Amniotic stem cell (primary cell): ENCODE data around the gene AKAP1.

Source experiments
- DNase-seq: peaks from one replicate; lab custom pipeline; 2025; lab: John Stamatoyannopoulos, UW

The AKAP1 gene

DNA sequence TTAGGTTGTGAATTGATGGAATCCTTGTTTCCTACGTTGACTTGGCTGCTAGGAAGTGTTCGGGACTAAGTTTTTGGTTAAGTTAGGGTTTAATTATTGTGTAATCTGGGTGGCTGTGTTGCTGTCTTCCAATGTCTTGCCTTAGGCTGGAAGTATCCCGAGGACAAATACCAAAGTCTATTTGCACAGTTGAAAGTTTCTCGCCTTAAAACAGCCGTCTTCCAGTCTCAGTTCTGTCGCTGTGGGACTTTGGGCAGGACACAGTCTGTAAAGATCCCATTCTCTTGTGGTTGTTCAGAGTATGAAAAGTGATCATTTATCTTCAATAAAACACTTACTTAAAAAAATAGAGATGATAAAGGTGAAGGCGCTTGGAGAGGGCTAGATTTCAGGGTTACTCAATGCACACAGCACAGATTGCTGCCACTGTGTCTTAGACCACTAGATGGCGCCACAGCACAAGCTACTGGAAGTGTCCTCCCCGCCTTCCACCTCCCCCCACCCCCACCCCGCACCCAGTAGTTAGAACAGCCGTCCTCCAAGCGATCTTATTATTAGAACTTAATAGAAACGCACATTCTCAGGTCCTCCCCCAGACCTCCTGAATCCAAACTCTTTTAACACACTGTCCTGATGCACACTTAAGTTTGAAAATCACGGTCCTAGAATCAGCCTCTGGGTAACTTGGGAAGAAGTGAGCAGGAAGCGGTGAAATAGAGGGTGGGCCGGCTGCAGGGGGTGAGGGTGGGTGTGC is 45.8 kb downstream of the AKAP1 start:
- peak; percentile 62 for DNase-seq

DNA sequence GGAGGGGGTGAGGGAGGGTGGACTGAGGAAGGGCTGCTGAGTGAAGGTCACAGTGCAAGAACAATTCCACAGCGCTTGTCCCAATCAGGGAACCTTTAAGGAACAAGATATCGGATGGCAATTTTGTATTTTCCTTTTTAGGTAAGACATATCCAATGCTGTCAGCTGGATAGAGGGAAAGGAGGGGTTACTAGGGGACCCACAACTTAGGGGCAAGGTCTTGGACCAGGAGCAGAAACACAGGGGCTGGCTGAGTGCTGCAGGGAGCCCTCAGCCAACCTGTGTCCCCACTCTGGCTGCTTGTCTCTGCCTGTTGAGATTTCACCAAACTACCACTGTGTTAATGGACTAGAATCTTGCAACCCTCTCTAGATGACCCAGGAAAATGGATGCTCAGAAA is 47.6 kb downstream of the AKAP1 start:
- no peak for DNase-seq

DNA sequence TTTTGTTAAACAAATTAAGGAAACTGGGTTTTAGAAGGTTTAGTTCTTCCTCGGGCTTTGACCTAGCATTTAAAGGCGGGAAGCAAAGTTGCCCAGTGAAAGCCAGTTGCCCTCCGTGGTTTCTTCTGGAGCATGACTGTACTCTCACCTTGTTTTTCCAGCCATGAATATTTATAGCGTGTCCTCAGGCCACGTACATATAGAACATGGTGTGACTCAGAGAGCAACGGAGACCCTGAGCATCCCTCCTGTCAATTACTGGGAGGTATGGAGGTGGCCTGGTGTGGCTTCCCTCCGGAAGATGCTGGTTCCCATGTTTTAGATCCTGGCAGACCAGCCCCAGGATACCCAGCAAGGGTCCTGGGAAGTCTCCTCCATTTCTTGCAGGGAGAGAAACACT is 48.4 kb downstream of the AKAP1 start:
- DNase-seq: no peak

DNA sequence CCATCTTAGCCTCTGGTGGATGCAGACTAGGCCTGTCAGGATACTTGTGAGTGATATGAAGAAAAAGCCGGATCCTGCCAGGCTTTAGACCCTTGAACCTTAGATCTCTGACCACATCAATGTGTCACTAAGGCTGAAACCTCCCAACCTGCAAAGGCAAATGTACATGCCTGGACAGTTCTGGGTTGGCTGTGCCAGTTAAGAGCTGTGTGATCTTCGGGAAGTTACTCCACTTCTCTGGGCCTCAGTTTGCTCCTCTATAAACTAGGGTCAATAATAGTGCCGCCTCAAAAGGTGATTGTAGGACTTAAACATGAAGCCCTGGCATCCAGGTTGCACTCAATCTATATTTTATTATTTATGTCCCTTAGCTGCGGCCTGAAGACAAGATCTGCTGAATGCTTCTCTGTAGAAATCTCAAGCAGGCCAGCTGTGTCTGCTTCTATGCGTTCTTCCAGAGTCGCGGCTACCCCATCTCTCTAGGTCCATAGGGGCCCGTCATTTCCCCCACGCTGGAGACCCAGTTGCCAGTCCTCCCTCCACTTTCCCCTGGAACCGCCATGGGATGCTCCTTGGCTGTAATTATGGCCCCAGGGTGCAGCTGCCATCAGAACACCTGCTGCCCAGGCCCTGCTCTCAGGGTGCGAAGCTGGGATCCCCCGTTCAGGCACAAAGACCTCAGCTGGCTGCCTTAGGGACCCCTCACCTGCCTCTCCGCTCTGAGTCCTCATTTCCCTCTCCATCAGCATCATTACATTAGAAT is 50.2 kb downstream of the AKAP1 start:
- DNase-seq: no peak

DNA sequence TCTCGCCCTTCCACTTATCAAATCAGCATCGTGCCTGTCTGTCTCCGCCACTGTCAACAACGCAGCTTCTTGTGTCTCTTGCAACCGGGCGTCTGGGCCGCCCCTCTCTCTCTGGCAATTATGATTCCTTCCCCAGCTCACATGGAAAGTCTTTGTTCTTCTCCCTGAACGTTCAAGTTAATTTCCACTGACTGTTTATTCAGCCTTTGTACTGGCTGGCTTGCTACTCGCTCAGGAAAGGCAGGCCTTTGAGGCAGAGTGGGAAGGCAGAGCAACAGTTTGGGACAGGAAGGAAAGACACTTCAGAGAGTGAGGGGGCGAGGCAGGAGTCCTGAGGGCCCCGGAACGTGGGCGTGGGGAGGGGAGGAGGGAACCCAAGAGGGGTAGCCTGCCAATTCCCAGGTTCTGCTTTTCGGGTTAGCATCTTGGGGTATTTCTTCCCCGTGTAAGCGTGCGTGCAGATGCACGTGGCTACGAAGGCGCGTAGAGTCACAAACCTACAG is 50.8 kb downstream of the AKAP1 start:
- no peak for DNase-seq

DNA sequence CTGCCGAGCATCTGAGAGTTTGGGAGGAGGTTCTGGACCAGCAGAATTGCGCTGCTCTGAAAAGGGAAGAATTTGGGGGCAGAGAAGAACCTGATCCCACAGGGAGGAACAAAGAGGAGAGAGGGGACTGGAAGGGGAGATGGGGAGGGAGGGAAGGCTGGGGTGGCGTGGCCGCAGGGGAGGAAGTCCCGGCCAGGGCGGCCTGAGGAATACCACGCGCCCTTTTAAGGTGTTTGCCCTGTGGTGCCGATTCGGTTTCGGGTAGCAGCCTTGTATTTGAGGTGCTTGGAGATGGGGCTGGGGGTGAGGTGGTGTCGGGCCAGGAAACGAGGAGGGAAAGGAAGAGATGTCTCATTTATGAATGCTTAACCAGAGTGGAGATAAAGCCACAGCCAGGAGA is 51.3 kb downstream of the AKAP1 start:
- no peak for DNase-seq

DNA sequence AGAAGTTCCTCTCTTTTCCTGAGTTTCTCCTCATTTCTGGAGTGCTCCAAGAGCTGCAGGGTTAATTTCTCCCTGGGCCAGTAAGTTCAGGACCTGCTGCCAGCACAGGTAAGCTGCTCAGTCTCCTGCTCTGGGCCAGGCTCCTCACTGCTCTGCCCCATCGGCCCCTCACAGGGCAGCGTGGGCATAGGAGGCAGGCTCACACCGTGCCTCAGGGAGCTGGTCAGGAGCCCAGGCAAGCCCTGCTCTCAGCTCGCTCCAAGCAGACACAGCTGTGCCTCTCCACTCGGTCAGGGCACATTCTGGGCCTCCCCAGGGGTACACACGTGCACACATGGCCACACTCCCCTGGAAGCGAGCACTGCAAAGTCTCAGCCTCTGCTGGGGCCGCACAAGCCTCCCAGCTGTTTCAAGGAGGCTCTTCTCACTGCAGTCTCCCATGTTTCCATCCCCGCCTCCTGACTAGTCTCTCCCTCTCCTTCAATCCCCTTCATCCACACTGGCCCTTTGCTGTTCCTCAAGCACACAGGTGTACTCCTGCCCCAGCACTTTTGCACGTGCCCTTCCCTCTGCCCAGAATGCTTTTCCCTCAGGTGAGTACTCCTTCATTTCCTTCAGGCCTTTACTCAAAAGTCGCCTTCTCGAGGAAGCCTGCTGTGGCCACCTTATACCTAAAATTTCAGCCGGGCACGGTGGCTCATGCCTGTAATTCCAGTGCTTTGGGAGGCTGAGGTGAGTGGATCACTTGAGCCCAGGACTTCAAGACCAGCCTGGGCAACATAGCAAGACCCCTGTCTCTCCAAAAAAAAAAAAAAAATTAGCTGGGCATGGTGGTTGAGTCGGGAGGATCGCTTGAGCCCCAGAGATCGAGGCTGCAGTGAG is 53.2 kb downstream of the AKAP1 start:
- no peak for DNase-seq

DNA sequence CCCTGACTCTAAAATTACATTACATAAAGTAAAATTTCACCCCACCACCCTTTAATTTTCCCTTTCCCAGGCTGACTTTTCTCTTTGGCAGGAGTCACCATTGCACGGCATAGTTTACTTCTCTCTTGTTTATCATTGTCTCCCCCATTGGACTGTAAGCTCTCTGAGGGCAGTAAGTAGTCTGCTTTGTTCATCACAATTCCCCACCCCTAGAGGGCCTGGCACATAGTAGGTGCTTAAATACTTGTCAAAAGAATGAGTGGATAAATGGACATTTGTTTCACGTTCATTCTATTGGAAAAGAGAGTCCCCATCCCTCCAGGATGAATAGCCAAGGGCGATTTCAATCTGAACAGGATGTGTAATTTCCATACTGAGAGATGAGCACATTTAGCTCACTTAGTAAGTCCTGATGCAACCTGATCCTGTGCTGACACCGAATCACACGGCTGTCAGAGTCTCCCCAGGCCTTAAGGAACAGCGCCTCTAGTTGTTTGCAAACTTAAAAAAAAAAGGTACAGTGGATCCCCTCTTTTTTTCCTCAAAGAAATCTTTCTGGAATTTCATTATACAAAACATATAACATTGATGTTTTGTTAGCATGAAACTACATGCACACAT is 54.0 kb downstream of the AKAP1 start:
- DNase-seq: no peak

DNA sequence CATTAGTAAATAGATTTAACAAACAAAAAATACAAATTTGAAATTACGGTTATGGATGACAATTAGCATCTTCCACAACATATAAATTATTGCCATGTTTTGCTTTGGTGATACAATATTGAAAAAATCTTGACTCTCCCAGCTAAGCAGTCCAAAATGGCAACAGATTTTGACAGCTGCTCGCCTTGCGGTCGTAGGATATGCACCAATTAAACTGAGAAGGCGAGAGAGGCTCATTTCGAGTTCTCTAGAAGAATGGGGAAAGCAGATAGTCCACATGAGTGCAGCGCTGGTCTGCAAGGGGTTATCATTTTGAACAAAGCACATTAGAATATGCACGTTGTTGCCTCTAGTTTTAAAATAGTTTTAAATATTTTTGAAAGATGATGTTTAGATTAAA is 55.3 kb downstream of the AKAP1 start:
- no peak for DNase-seq

DNA sequence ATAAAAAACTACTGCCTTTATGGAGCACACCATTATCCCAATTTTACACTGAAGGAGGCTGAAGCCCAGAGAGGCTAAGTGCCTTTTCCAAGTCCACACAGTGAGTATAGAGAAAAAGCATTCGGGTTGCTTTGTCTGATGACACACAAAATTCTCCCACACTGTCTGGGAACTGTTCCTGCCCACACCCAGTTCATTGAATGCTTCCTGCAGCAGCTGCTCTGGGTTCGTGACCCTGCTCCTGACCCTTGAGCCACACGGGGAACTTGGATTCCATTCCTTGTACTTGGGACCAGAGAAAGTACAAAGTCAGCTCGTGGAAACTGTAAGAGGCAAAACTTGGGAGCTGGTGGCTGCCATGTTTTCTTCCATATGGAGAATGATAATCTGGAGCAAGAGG is 57.9 kb downstream of the AKAP1 start:
- no peak for DNase-seq

DNA sequence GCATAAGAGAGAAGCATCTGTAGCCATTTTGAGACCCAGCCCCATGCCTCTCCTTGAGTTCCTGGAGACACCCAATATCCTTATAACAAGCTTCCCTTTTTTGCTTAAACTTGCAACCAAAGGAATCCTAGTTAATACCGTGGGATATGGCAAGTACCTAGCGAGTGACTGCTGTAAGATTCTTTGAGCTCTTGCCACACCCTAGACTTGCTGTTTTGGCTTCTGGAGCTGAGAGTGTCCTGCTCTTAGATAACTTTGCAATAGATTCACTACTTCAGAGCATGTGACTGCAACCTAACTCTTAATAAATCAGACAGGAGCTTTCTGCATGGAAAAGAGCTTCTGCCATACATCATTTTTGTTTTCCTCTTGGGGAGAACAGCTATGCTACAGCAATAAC is 58.3 kb downstream of the AKAP1 start:
- no peak for DNase-seq

DNA sequence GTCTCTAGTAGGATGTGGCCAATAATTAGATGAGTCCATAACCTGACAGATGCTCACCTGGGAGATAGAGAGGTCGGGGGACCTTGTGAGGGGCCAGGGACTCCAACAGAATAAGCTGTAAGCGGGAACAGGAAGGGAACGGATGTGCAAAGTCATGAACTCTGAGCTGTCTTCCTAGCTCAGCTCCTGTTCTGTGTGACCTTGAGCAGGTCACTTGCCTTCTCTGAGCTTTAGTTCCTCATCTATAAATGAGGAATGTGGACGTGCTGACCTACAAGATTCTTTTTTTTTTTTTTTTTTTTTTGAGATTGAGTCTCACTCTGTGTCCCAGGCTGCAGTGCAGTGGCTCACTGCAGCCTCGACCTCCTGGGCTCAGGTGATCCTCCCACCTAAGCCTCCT is 58.9 kb downstream of the AKAP1 start:
- DNase-seq: no peak

DNA sequence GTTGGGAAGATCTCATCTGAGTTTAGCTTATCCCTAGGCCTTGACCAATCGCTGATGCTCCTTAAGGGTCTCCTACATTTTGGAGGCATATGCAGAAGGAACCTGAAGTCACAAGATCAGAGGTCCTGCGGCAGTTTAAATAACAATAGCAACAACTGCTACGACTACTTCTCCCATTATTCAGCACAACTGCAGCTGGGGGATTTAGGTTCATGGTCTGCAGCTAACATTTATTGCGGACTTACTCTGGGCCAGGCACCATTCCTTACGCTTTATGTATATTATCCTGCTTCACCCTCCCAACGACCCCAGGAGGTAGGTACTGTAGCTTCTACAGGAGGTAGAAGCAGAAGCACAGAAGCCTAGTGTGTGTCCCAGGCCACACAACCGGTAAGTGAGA is 59.5 kb downstream of the AKAP1 start:
- DNase-seq: no peak

DNA sequence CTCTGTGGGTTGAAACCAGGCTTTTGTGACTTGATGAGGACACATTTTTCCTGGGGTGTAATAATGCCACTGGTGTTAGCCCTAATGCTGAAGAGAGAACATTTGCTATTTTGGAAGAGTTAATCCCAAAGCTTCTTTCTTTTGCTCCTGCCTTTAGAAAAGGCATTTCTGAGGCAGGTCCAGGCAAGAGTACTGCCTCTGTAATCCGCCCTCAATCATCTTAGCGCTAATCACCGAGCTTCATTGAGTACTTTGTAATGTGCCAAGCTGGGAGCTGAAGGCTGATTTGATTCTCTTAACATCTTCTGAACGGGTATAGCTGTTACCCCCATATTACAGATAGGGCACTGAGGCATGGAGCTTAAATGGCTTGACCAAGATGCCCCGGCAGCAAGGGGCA is 60.3 kb downstream of the AKAP1 start:
- DNase-seq: no peak

DNA sequence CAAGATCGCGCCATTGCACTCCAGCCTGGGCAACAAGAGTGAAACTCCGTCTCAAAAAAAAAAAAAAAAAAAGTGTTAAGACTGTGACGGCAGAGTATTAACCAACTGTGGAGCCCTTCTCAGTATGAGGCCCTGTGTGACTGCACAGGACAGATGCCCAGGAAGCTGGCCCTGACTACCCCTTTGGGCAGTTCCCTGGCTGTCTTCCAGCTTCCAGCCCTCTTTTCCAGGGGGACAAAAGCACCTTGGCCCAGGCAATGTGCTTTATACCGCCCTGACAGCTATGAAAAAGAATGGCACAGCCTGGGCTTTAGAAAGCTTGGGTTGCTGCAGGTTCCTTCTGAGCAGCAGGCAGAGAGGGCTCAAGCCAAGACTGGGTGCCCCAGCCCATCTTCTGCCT is 61.2 kb downstream of the AKAP1 start:
- no peak for DNase-seq

DNA sequence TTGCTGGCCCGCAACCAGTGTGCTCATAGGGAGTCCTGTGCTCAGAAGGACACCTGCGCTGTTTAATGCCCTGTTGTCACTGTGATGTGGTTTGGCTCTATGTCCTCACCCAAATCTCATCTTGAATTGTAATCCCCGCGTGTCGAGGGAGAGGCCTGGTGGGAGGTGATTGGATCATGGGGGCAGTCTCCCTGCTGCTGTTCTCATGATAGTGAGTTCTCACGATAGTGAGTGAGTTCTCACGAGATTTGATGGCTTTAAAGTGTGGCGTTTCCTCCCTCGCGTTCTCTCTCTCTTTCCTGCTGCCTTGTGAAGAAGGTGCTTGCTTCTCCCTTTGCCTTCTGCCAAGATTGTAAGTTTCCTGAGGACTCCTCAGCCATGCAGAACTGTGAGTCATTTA is 66.8 kb downstream of the AKAP1 start:
- no peak for DNase-seq

DNA sequence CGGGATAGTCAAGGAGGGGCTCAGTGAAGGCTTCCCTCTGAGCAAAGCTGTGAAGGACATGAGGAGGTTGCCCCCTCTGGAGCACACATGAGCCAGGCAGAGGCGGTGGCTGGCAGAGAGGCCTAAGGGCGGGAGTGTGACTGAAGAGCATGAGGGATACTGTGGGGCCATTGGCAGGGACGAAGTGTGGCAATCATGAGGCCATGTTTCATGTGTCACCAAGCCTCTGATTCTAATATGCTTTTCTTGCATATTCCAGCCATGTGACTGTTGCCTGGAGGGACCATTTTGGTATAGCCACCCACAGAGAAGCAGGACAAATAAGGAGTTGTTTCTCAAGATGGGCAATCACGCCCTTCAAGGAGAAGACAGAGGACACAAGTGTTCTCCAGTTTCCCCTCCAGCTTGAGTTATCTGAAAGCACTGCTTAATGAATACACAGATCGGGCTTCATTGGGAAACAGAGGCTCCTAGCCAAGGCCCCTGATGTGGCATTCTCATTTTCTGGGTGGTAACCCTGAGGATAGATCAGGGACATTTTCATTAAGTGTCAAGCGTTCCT is 68.0 kb downstream of the AKAP1 start:
- DNase-seq: no peak

DNA sequence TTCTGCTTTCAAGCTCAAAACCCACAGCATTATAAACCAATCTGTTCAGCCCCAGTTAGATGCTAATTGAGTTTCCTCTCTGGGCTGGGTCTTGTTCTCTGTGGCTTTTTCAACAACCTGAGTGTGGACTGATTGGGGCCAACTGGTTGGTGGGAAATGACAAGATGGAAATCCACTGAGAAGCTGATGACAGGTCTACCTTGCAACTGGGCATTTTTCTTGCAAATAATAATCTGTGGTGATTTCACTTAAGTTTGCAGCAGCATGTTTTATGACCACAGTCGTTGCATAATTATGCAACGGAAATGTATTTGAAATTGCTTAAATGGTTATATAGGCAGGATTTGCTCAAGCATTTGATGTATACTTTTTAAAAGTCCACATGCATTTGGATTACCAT is 69.9 kb downstream of the AKAP1 start:
- DNase-seq: no peak

DNA sequence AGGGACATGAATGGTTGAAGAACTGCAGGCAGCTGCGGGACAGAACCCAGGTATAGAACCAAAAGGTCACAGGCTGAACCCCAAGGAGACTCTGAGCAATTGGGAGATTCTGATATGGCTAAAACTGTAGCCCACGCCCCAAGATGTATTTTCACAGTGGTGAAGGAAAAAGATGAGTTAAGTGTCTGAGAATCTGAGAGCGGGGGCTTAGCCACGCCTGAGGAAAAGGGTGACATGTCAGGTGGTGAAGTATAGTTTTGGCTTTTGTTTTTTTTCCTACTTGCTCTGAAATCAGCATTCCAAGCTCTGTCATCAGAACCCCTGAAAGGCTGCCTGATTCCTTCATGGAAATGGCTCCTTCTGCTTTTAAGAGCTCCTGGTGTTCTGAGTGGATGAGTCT is 73.3 kb downstream of the AKAP1 start:
- no peak for DNase-seq

DNA sequence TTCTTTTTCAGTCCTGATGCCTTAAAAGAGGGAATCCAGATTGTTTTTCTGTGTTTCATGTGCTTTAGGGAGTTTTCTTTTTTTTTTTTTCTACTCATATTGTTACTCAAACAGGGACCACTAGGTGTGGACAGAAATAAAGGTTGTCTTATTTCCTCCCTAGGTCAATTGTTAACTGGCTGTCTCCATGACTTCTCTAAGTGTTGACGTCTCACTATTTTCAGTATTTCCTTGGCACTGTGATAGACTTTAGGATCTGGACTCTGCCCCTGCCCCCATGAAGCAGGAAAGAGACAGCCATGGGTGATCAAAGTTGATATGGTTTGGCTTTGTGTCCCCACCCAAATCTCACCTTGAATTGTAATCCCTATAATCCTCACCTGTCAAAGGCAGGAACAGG is 73.7 kb downstream of the AKAP1 start:
- no peak for DNase-seq

DNA sequence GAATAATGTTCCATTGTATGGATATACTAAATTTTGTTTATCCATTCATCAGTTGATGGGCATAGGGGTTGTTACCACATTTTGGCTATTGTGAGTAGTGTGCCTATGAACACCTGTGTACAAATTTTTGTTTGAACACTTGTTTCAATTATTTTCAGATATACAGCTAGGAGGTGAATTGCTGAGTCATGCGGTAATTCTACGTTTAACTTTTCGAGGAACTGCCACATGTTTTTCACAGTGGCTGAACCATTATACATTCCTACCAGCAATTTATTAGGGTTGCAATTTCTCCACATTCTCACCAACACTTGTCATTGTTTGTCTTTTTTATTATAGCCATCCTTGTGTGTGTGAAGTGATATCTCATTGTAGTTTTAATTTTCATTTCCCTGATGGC is 75.6 kb downstream of the AKAP1 start:
- DNase-seq: no peak

DNA sequence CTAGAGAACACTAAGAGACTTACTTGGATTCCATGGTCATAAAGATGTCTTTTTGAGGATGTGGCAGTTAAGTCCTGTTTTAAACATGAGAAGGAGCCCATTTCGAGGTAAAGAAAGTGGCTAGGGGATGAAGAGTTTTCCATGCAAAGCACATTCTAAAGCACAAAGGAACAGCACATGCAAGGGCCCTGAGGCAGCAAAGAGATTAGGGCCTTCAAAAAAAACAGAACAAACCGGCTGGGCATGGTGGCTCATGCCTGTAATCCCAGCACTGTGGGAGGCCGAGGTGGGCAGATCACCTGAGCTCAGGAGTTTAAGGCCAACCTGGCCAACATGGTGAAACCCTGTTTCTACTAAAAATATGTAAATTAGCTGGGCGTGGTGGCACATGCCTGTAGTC is 79.8 kb downstream of the AKAP1 start:
- no peak for DNase-seq
